SKM-1 (cell line): ENCODE data around the gene MTERF2.

ENCODE experiments used
- DNase-seq: peaks from one replicate; lab custom pipeline; 2025; ENCODE audit not compliant: unreplicated experiment; lab: John Stamatoyannopoulos, UW

Gene MTERF2

GRCh38 chr12:106954462-106955376 is 32.2 kb downstream of the MTERF2 start:
- DNase-seq: no peak

GRCh38 chr12:106953352-106954250 is 33.3 kb downstream of the MTERF2 start:
- DNase-seq: no peak

DNA sequence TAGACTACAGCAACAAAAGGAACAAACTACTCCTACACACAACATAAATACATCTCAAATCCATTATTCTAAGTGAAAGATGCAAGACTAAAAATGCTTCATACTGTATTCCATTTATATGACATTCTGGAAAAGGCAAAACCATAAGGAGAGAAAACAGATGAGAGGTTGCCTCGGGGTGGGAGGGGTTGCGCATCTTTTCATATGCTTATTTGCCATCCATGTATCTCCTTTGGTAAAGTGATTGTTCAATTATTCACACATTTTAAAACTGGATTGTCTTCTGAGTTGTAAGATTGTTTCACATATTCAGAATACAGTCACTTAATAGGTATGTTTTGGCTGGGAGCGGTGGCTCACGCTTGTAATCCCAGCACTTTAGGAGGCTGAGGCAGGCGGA is 36.4 kb downstream of the MTERF2 start:
- DNase-seq: no peak

DNA sequence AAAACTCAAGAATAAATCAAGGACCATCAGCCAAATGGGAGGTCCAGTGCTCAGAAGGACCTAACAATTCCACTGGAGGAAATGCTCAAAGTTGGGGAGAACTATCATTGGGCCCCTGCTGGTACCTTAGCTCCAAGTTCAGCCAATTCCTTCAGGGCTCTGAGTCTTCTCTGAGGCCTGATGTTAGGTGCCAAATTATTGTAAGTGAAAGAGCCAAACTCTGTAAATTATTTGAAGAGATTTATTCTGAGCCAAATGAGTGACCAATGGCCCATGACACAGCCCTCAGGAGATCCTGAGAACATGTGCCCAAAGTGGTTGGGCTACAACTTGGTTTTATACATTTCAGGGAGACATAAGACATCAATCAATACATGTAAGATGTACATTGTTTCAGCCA is 39.5 kb downstream of the MTERF2 start:
- no peak for DNase-seq

GRCh38 chr12:106945261-106945851 is 41.6 kb downstream of the MTERF2 start:
- DNase-seq: no peak

DNA sequence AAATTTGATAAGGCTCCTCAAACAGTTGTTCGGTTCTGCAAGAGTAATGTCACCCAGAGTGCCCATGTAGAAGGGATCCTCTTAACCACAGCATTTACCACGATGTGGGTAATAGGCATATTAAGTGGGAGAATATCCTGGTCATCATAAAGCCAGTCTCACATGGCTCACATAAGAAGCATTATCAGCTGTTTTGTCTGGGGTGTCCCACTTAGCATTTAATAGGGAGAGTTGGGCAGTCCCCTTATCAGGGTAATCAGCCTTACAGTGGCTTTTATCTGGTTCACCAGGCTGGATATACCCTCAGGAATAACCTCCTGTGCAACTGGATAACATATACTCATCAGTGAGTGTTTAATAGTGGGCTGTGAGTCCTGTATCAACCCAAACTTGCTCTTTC is 44.2 kb downstream of the MTERF2 start:
- DNase-seq: no peak

DNA sequence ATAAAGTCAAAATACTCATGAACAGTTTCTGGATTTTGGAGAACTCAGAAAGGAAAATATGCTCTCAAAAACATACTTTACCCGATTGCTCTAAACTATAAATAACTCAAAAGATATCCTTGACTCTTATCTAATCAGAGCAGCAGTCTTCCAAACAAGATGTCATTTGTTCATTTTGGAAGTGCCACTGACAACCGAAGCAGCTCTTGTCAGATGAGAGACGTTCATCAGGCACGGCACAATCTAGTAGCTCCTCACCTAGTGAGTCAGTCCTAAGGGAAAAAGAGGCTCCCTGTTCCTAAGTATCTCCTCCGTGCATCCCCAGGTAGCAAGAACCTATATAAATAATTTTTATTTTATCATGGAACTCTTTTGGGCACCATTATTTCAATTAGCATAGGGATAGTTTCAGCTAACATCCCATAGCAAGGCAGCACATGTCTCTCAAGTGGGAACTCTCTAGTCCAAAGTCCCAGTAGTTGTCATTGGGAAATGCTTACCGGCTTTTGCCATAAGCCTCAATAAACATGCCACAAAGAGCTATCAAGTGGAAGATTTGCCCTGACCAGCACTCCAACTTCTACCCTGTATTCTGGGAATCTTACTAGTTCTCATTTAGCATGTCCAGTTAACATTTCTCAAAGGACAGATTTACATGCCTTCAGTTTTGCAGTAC is 45.3 kb downstream of the MTERF2 start:
- no peak for DNase-seq

DNA sequence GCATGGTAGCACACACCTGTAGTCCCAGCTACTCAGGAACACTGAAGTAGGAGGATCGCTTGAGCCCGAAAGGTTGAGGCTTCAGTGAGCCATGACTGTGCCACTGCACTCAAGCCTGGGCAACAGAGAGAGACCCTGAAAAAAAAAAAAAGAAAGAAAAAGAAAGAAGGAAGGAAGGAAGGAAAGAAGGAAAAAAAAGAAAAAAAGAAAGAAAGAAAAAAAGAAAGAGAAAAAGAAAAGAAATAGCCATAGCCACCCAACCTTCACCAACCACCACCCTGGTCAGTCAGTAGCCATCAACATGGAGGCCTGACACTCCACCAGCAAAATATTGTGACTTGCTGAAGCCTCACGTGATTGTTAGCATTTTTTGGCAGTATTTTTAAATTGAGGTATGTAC is 52.7 kb downstream of the MTERF2 start:
- DNase-seq: no peak
